ENCODE data around the gene LONRF2. TPM values are rescaled to one million over a fixed set of nuclear protein-coding genes. Genes with fewer than 3 reads are reported as not detected.

The LONRF2 gene
- polyA plus RNA-seq, 2 of the 4 experiments (the other 2 are of a cell fraction): 4.8 to 17.9 TPM

GRCh38 chr2:100327742-100328141 is 5.4 kb upstream of the LONRF2 start (continued):
- no peak for TF ChIP-seq HMGXB4 (CRISPR knock-in tag; IDR thresholded peaks at IDR 0.05; ENCODE audit: borderline replicate concordance)
- TF ChIP-seq TP53 (CRISPR knock-in tag; IDR thresholded peaks at IDR 0.05): no peak
- no peak for TF ChIP-seq ELK1 (IDR thresholded peaks at IDR 0.05; ENCODE audit: low read depth, low read length)
- no peak for TF ChIP-seq MAFK (IDR thresholded peaks at IDR 0.05; ENCODE audit: partially characterized antibody)

- WGBS (ENCODE audit: missing lambda C conversion rate): 0% methylated on average over 12 of the region's 77 CpGs
- peak overlapping the region; percentile 92 to 94 for H3K27ac ChIP-seq
- peaks cover 14% of the 10 kb centered on the region; the same call in 1 of the 3 replicates for H3K4me1 ChIP-seq
- no peak for TF ChIP-seq HOXA7 (CRISPR knock-in tag; IDR thresholded peaks at IDR 0.05)
- no peak for TF ChIP-seq RFX5 (IDR thresholded peaks at IDR 0.05)
- TF ChIP-seq HMGXB4 (CRISPR knock-in tag; IDR thresholded peaks at IDR 0.05; ENCODE audit: borderline replicate concordance): 0 out of 2 replicates have a peak, but pooled peaks have one; percentile 46
- no peak for TF ChIP-seq HOXB5 (CRISPR knock-in tag; IDR thresholded peaks at IDR 0.05)
- TF ChIP-seq ESRRA (IDR thresholded peaks at IDR 0.05; ENCODE audit: borderline replicate concordance, low read length): no peak
- TF ChIP-seq EP300 (IDR thresholded peaks at IDR 0.05): no peak
- TF ChIP-seq BCL3 (IDR thresholded peaks at IDR 0.05): no peak
- peak; percentile 26; the same call in 1 of the 3 replicates for TF ChIP-seq CTCF (IDR thresholded peaks at IDR 0.05)
- no peak for TF ChIP-seq RARB (CRISPR knock-in tag; IDR thresholded peaks at IDR 0.05)
- peak; percentile 66 for TF ChIP-seq POLR2A (IDR thresholded peaks at IDR 0.05; ENCODE audit: low read length)
- no peak for TF ChIP-seq PBX3 (IDR thresholded peaks at IDR 0.05)
- TF ChIP-seq GATA3 (IDR thresholded peaks at IDR 0.05; ENCODE audit: borderline replicate concordance): no peak
- TF ChIP-seq HOXB13 (CRISPR knock-in tag; IDR thresholded peaks at IDR 0.05; ENCODE audit: low read depth): no peak
- TF ChIP-seq SMC3 (IDR thresholded peaks at IDR 0.05): no peak
- no peak; the same call in none of the 2 replicates for TF ChIP-seq MAX (IDR thresholded peaks at IDR 0.05)
- no peak for TF ChIP-seq EHMT2 (IDR thresholded peaks at IDR 0.05; ENCODE audit: low read depth)
- ChIA-PET CTCF (interaction anchor here (0.6 to 7.4 kb wide), 13 partner anchors 10 to 161 kb away, joined by 3 to 52 read pairs (median 4); partner anchors contain the start of gene CHST10), POLR2A (interaction anchor here (0.8 to 4.7 kb wide), 4 partner anchors 13 to 69 kb away, joined by 3 to 49 read pairs (median 4); no protein-coding TSS in a partner anchor)
- H3K4me2 ChIP-seq: peak overlapping the region; percentile 83
- FAIRE-seq: no peak
- peak overlapping the region; percentile 88 for H3K4me3 ChIP-seq
- peak; percentile 40 to 77 for DNase-seq (ENCODE audit: low read depth in 1 of 2, low spot score in 1 of 2)
- peaks cover 21% of the 10 kb centered on the region for H3K9me3 ChIP-seq
- ATAC-seq: peak; percentile 81 to 86
Measured at GRCh38 chr2:100321179-100321865, 979 bp downstream of the LONRF2 start.
